Colonic mucosa (tissue), 4 donors: Measurements from ENCODE around the gene PHACTR3. TPM values are rescaled to one million over a fixed set of nuclear protein-coding genes. Genes with fewer than 3 reads are reported as not detected.
A peak's percentile ranks its signal among the peaks of the same experiment; 100 is the strongest.

Source experiments
- DNase-seq: peaks from one replicate; pipeline ENCODE4 v3.0.0-alpha.2; 2020
- H3K27ac ChIP-seq: fragments of 200-600 bp; one replicate; pipeline ENCODE4 v1.8.0; 2021
- H3K27me3 ChIP-seq: fragments of 200-600 bp; one replicate; pipeline ENCODE4 v1.8.0; 2021
- H3K36me3 ChIP-seq: fragments of 200-600 bp; one replicate; pipeline ENCODE4 v1.8.0; 2021
- H3K4me1 ChIP-seq: fragments of 200-600 bp; one replicate; pipeline ENCODE4 v1.8.0; 2021; ENCODE audit warnings: mild to moderate bottlenecking
- H3K4me3 ChIP-seq: fragments of 200-600 bp; one replicate; pipeline ENCODE4 v1.8.0; 2021
- H3K9ac ChIP-seq, 2 donors: one replicate each; pipeline ENCODE4 v1.7.0; 2013; ENCODE audit warnings: control low read depth in 2 of 2, low read depth in 2 of 2, low read length in 2 of 2
- H3K9me3 ChIP-seq: fragments of 200-600 bp; one replicate; pipeline ENCODE4 v1.8.0; 2021
- intact Hi-C: fragments of 100-400 bp; cut with DNase I; formaldehyde crosslinking; loops from one replicate; pipeline ENCODE4 v1.14.1; 2022
- total RNA-seq, 2 donors: library from RNA; stranded (reverse); fragmentation: NEBNext Ultra II Directional in 1 of 2; extraction: Animal tissue kit (Norgen Biotek cat#: 25700) in 1 of 2; gene quantifications; one replicate each; pipeline ENCODE4 v1.2.1, GENCODE V29; 2021
- TF ChIP-seq, protein P1 (sequence below): fragments of 200-600 bp; IDR thresholded peaks from one replicate; pipeline ENCODE4 v1.8.0; 2022; ENCODE audit warnings: antibody characterized with exemption, mild to moderate bottlenecking
- donor health status: healthy.
- donor health status: DM: no; HTN: no; CAD: no.
- donor health status: DM: no; HTN: no; CAD: no.

The PHACTR3 gene
- total RNA-seq, 2 donors from 2014 or later, result 0.44 to 0.53 TPM

DNA sequence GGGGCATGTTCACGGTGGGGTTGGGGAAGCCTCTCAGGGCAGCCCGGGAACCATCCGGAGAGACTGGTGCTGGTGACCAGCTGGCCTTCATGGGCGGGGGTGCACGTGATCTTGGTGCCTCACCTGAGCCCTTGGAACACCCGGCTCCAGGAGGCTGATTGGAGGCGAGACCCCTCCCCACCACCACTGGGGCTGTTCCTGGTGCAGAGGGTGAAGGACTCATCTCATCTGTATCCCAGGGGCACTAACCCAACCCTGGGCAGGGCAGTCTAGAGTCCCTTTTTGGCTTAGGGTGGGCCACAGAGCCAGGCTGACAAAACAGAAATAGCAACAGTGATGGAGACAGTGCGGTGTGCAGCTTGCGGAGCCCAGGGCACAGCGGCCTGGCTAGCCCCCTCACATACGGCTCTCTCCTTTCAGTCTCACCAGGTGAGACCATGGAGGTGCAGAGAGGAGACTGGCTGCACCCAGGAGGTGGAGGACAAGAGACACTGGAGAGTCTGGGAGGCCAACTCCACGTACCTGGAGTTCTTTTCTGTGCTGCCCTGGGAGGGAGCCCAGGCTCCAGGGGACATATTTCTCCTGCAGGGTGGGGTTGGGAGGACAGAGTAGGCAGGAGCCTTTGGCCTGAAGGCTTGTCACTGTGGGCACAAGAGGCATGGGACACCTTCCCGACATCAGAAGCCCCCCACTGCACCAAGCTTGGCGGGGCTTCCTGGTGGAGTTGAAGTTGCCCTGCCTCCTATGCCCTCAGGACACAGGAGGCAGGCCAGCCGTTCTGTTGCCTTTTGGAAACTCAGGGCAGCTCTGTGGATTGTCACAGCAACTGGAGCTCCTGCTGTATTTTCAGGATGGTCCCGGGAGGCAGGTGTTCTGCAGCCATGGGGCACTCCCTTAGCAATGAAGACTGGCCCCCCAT lies 223.1 kb downstream of the PHACTR3 start:
- Histone ChIP-seq H3K36me3 (no peaks in the 10 kb centered on the region), H3K9me3 (no peaks in the 10 kb centered on the region), H3K27ac (no peak overlapping the region), H3K27me3 (no peaks in the 10 kb centered on the region), H3K4me1 (no peaks in the 10 kb centered on the region), H3K9ac (peak overlapping the region in 1 of 2 donors; percentile 44), H3K4me3 (no peak overlapping the region)
- DNase-seq, result peak; percentile 23
- intact Hi-C loops, result no loop called here
- TF ChIP-seq, protein P1, sequence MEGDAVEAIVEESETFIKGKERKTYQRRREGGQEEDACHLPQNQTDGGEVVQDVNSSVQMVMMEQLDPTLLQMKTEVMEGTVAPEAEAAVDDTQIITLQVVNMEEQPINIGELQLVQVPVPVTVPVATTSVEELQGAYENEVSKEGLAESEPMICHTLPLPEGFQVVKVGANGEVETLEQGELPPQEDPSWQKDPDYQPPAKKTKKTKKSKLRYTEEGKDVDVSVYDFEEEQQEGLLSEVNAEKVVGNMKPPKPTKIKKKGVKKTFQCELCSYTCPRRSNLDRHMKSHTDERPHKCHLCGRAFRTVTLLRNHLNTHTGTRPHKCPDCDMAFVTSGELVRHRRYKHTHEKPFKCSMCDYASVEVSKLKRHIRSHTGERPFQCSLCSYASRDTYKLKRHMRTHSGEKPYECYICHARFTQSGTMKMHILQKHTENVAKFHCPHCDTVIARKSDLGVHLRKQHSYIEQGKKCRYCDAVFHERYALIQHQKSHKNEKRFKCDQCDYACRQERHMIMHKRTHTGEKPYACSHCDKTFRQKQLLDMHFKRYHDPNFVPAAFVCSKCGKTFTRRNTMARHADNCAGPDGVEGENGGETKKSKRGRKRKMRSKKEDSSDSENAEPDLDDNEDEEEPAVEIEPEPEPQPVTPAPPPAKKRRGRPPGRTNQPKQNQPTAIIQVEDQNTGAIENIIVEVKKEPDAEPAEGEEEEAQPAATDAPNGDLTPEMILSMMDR, result no peak

GRCh38 chr20:59828125-59829053 lies 224.0 kb downstream of the PHACTR3 start:
- Histone ChIP-seq H3K4me3 (no peak overlapping the region), H3K9me3 (no peaks in the 10 kb centered on the region), H3K27ac (no peak overlapping the region), H3K9ac (no peak overlapping the region), H3K27me3 (no peaks in the 10 kb centered on the region), H3K4me1 (no peaks in the 10 kb centered on the region), H3K36me3 (no peaks in the 10 kb centered on the region)
- TF ChIP-seq, protein P1, result no peak
- intact Hi-C loops, result no loop called here
- DNase-seq, result peak; percentile 14

DNA sequence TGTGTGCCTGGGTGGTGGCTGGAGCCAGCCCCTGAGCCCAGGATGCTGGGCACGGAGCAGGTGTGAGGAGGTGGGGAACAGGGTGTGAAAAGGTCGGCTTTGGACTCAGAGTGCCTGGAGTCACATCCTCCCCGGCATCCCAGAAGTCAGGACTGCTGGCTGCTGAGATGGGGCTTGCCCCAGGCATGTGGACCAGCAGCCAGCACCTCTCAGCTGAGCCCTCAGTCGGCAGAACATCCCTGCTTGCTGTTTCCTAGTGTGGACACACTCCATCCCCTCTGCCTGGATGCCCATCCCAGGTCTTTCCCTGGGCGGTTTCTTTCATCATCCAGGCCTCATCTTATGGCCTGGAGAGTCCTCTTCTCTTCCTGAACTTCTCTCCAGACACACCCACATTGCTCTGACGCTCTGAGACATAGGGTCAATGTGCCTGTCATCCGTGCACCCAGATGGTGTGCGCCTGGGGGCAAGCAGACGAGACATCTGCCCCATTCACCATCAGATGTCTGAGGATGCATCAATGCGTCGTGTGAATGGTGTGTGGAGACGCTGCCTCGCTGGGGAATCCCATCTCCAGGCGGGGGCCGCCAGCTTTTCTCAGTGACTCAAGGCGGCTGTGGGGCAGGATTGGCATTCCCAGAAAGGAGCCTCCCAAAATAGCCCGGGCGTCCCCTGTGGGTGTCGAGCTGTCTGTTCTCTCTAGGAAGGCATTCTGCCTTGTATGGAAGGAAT lies 224.9 kb downstream of the PHACTR3 start:
- no peaks in the 10 kb centered on the region for H3K27me3 ChIP-seq
- H3K9me3 ChIP-seq, result no peaks in the 10 kb centered on the region
- H3K36me3 ChIP-seq, result no peaks in the 10 kb centered on the region
- intact Hi-C loops, result no loop called here
- H3K9ac ChIP-seq, result no peak overlapping the region
- H3K27ac ChIP-seq, result no peak overlapping the region
- DNase-seq, result peak; percentile 12
- H3K4me3 ChIP-seq, result no peak overlapping the region
- no peaks in the 10 kb centered on the region for H3K4me1 ChIP-seq
- TF ChIP-seq, protein P1, result no peak

- Histone ChIP-seq H3K4me3 (no peak overlapping the region), H3K9ac (no peak overlapping the region), H3K27me3 (no peaks in the 10 kb centered on the region), H3K27ac (no peak overlapping the region), H3K36me3 (no peaks in the 10 kb centered on the region), H3K4me1 (no peaks in the 10 kb centered on the region), H3K9me3 (no peaks in the 10 kb centered on the region)
- TF ChIP-seq, protein P1, result no peak
- intact Hi-C loops, result no loop called here
- DNase-seq, result peak; percentile 12
Observed at GRCh38 chr20:59829786-59830664, 225.7 kb downstream of the PHACTR3 start.
